Ovary (tissue), 9 donors: Measurements from ENCODE around the gene TYW5. TPM values are rescaled to one million over a fixed set of nuclear protein-coding genes. Genes with fewer than 3 reads are reported as not detected.

Experiments used
- DNase-seq, 5 donors: peaks; one replicate each; pipeline ENCODE4 v3.0.0-alpha.2; 2019 to 2020
- H3K27ac ChIP-seq, 2 donors: fragments of 200-600 bp; one replicate each; pipeline versions ENCODE4 v1.5.1 to v1.8.0; 2019 to 2022
- H3K27me3 ChIP-seq: fragments of 200-600 bp; one replicate; pipeline ENCODE4 v1.8.0; 2022
- H3K36me3 ChIP-seq: fragments of 200-600 bp; sonication (generic); one replicate; pipeline ENCODE4 v1.5.1; 2019
- H3K4me1 ChIP-seq: one replicate; pipeline ENCODE4 v1.8.1; 2013; ENCODE audit warnings: mild to moderate bottlenecking, moderate library complexity; ENCODE audit not compliant: insufficient read depth
- H3K4me3 ChIP-seq: fragments of 200-600 bp; sonication (generic); one replicate; pipeline ENCODE4 v1.5.1; 2017
- H3K9me3 ChIP-seq, 2 donors: fragments of 200-600 bp in 1 of 2; sonication (generic) in 1 of 2; one replicate each; pipeline versions ENCODE4 v1.5.1 to v1.8.1; 2013 to 2019; ENCODE audit warnings: mild to moderate bottlenecking in 1 of 2, moderate library complexity in 1 of 2
- CTCF ChIP-seq, 3 donors: fragments of 450-650 bp in 2 of 3; fragments of 200-600 bp in 1 of 3; IDR thresholded peaks; one replicate each; pipeline versions ENCODE4 v1.5.1 to v1.8.0; 2016 to 2022; ENCODE audit warnings: antibody characterized with exemption in 3 of 3, mild to moderate bottlenecking in 1 of 3
- EP300 ChIP-seq: sonication (generic); formaldehyde crosslinking; IDR thresholded peaks from one replicate; pipeline ENCODE4 v1.6.1; 2017; ENCODE audit warnings: antibody characterized with exemption
- POLR2A ChIP-seq: fragments of 450-650 bp; IDR thresholded peaks from one replicate; pipeline ENCODE4 v1.6.1; 2017; ENCODE audit warnings: antibody characterized with exemption, mild to moderate bottlenecking, moderate library complexity
- WGBS, 3 donors: extraction: QIAGEN DNeasy Blood & Tissue Kit in 1 of 3; methylation state at CpG; one replicate each; pipeline versions ENCODE4 v1.1.5 to v1.1.7; 2013 to 2017; 5-methylcytosine and 5-hydroxymethylcytosine counted together
- intact Hi-C, 4 donors: fragments of 100-400 bp; cut with DNase I; formaldehyde crosslinking; loops; one replicate each; pipeline versions ENCODE4 v1.11.0 to v1.15.1; 2022 to 2023
- polyA plus RNA-seq, 2 donors: library from polyadenylated mRNA; stranded (reverse); fragments of 200-250 nt in 1 of 2; fragments of 350-450 nt in 1 of 2; fragmentation: Illumina TruSeq in 1 of 2; extraction: RNeasy Lipid Tissue Mini Kit (QIAGEN cat#74804) in 1 of 2; gene quantifications; one replicate each; pipeline ENCODE4 v1.2.3, GENCODE V29; 2013 to 2014
- total RNA-seq, 7 donors: library from RNA; depleted of rRNA in 2 of 7; stranded (reverse); fragments of >200 nt in 2 of 7; fragmentation: NEBNext Ultra II Directional in 3 of 7; extraction: Animal tissue kit (Norgen Biotek cat#: 25700) in 3 of 7; gene quantifications; one replicate each; pipeline versions ENCODE4 v1.1.0 to v1.2.4, GENCODE V29; 2016 to 2023
- donor health status: DM: no; HTN: no; CAD: no; lungs with moderate emphysema.
- donor health status: DM: no; HTN: no; CAD: no.
- donor health status: Bipolar disorder and iron deficiency.
- donor health status: DM: yes; HTN: yes; CAD: no.
- donor health status: DM: no; HTN: no; CAD: no.
- donor health status: DM: yes; HTN: yes; CAD: no.

The TYW5 gene
- total and polyA plus RNA-seq, 9 donors: 2.8 to 7.5 (median 5.7) TPM

GRCh38 chr2:199902486-199903110 lies 52.7 kb downstream of the TYW5 start:
- intact Hi-C loops: no loop called here
- 75 to 80% (median 76%) methylated on average over 4 of the region's 4 CpGs for WGBS, 3 donors
- DNase-seq: no peak
- Histone ChIP-seq H3K4me3 (no peak overlapping the region), H3K4me1 (no peaks in the 10 kb centered on the region), H3K9me3 (no peaks in the 10 kb centered on the region), H3K27ac (no peak overlapping the region), H3K36me3 (no peaks in the 10 kb centered on the region), H3K27me3 (no peaks in the 10 kb centered on the region)
- TF ChIP-seq CTCF (IDR thresholded peaks at IDR 0.05) (no peak), EP300 (no peak)

GRCh38 chr2:199901942-199902341 lies 53.3 kb downstream of the TYW5 start:
- Histone ChIP-seq H3K27me3 (no peaks in the 10 kb centered on the region), H3K36me3 (no peaks in the 10 kb centered on the region), H3K27ac (no peak overlapping the region), H3K9me3 (no peaks in the 10 kb centered on the region), H3K4me3 (no peak overlapping the region), H3K4me1 (no peaks in the 10 kb centered on the region)
- no peak for DNase-seq
- WGBS, 3 donors: 84 to 88% (median 87%) methylated on average over 4 of the region's 4 CpGs
- TF ChIP-seq POLR2A (no peak), EP300 (no peak), CTCF (IDR thresholded peaks at IDR 0.05) (no peak)
- intact Hi-C loops: no loop called here

- 74 to 89% (median 86%) methylated on average over 2 of the region's 2 CpGs for WGBS, 3 donors
- Histone ChIP-seq H3K4me1 (no peaks in the 10 kb centered on the region), H3K27me3 (no peaks in the 10 kb centered on the region), H3K4me3 (no peak overlapping the region), H3K27ac (no peak overlapping the region), H3K9me3 (no peaks in the 10 kb centered on the region), H3K36me3 (no peaks in the 10 kb centered on the region)
- intact Hi-C loops: no loop called here
- TF ChIP-seq CTCF (IDR thresholded peaks at IDR 0.05): no peak
- TF ChIP-seq POLR2A: no peak
- no peak for TF ChIP-seq EP300
- DNase-seq: no peak
Measured at GRCh38 chr2:199896617-199897016, 58.7 kb downstream of the TYW5 start.

GRCh38 chr2:199895406-199895805 lies 59.9 kb downstream of the TYW5 start:
- TF ChIP-seq CTCF (IDR thresholded peaks at IDR 0.05) (no peak), POLR2A (no peak), EP300 (no peak)

More at GRCh38 chr2:199895406-199895805, 59.9 kb downstream of the TYW5 start:
- no peak overlapping the region for H3K27ac ChIP-seq
- H3K4me3 ChIP-seq: no peak overlapping the region
- no peaks in the 10 kb centered on the region for H3K9me3 ChIP-seq
- 41 to 54% (median 54%) methylated on average over 3 of the region's 3 CpGs for WGBS, 3 donors
- no peaks in the 10 kb centered on the region for H3K27me3 ChIP-seq
- intact Hi-C loops: no loop called here
- no peaks in the 10 kb centered on the region for H3K4me1 ChIP-seq
- no peak for DNase-seq
- H3K36me3 ChIP-seq: no peaks in the 10 kb centered on the region
